Right renal pelvis (tissue), 4 donors: ENCODE data around the gene TRIM40. TPM values are rescaled to one million over a fixed set of nuclear protein-coding genes. Genes with fewer than 3 reads are reported as not detected.
A peak's percentile ranks its signal among the peaks of the same experiment; 100 is the strongest.
"Not testable (repeated sequence)": the region's sequence is repeated elsewhere in the genome, so short reads cannot be mapped to it uniquely, and the experiment has no call there.

Source experiments
- DNase-seq, 4 donors: peaks; one replicate each; pipeline ENCODE4 v3.0.0-alpha.2; 2013; ENCODE audit warnings: low read depth in 4 of 4, low spot score in 3 of 4, missing footprints in 1 of 4
- polyA plus RNA-seq, 4 donors: library from polyadenylated mRNA; unstranded; fragments of 120-200 nt; gene quantifications; one replicate each; pipeline ENCODE4 v1.2.1, GENCODE V29; 2013; ENCODE audit not compliant: insufficient read length in 4 of 4

TRIM40 gene
- polyA plus RNA-seq, 4 donors = 0.06 to 0.14 TPM; not detected in 2

DNA sequence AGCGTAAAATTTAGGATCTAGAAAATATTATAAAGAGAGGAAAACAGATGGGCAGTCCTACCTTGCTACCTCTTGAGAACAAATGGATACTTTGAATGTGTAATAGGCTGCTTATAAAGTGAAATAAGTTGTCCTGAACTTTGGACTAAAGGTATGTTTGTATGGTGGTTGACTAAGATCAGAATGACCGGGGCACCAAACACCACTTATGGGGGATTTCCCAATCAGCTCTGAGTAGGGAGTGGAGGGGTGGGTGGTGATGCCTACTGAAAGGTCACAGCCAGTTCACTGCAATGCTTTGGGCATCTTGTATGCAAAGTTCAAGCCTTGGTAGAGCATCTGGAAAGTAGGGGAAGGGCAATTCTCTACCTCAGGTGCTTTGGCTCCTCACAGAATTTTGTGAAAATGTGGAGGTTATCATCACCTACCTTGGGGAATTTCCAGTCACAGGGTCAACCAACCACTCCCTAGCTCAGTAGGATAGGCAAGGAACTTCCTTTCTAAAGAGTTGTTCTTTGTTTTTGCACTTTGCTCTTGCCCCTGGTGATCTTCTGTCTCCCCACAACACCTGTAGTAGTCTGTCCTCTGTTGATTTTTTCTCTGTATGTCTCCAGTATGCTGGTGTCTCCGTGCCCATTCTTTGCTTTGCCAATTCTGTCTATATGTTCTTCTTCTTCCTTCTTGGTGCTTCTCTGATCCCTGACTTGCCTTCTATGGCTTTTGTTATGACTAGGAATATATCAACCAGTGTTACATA, 22.8 kb upstream of the TRIM40 start, which contains the start of gene TRIM31:
TRIM31 (minus strand) TSS at position 88 of the 757 bp plus-strand sequence. CDS start 285 bp downstream, outside the sequence.
- no peak for DNase-seq

DNA sequence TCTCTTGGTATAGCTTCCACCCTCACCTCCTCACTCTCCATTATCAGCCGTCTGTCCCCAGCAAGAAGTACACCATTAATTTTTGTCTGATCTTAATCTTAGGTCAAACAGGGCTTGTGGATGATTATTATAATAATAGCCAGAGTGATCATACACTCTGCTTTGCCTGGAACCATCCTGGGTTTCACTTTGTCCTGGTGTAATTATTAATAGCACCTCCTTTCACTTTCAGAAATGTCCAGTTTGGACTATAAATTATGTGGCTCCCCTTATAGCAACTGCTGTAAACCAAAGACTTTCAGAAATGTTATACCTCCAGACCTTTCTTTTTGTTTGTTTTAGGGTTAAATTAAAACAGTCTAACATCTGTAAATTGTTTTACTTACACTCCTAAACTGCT, 22.1 kb upstream of the TRIM40 start:
- DNase-seq = no peak

DNA sequence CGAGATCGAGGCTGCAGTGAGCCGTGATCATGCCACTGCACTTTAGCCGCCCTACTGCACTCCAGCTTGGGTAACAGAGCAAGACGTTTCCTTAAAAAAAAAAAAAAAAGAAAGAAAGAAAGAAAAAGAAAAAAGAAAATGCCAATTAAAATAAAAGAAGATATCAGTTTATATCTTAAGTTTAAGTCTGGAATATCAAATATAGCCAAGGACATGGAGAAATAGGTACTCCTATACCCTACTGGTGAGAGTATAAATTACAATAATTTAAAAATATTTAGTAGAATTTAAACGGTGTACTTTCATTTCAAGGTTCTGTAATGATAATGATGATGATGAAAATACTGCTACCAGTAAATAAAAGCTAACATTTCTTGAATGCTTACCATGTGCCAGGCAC, 19.2 kb upstream of the TRIM40 start:
- DNase-seq = no peak

DNA sequence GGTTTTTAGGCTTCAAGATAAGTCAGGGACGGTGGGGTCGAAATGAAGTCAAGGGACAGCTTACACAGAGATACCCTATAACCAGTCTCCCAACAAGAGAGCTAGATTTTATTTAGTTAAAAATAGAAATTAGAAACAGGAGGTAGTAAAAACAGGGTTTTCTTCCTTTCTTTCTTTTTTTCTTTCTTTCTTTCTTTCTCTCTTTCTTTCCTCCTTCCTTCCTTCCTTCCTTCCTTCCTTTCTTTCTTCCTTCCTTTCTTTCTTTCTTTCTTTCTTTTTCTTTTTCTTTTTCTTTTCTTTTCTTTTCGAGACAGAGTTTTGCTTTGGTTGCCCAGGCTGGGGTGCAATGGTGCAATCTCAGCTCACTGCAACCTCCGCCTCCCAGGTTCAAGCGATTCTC, 17.2 kb upstream of the TRIM40 start:
- DNase-seq = not testable (repeated sequence)

DNA sequence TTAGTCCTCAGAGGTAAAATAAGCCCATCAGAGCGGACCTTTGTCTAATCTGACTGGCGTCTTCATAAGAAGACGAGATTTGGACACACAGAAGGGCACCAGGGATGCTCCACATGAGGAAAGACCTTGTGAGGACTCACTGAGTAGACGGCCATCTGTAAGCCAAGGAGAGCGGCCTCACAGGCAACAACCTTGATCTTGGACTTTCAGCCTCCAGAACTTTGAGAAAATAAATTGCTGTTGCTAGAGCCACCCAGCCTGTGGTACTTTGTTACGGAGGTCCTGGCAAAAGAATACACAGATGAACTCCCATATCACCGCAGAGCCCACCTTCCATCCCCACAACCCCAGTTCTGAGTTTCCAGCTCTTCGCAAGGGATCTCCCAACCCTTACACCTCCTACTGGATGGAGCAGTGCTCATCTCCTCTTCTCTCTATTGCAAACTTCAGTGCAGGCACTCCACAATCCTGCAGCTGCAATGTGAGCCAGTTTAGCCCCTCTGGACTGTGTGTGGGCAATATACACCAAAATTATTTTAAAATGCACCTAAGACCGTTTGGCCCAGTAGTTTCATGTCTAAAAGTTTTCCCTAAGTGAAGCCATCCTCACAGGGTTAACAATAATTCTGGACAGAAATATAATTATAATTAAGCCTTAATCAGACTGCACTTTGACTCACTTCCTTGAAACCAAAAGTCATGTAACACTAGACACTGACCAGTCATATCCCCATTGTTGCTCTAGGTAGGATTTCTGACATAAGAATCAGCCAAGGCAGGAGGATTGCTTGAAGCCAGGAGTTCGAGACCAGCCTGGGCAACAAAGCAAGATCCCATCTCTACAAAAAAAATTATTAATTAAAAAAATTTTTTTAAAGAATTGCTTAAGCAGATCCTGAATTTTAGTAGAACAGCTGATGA, 14.2 kb upstream of the TRIM40 start:
- no peak for DNase-seq

DNA sequence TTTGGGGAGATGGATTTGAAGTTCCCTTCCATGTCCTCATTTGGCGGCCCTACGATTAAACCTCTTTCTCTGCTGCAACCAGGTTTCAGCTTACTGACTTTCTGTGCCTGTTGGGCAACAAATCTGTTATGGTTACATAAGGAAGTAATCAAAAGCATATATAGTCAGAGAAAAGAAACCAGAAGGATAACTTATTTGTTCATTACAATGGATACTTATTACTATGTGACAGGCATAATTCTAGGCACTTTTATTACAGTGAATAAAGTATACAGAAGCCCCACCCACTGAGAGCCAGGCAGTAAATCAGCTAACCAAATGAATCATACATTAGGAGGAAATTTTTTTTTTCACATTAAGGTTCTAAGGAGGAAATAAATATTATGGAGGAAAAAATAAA, 13.4 kb upstream of the TRIM40 start:
- no peak for DNase-seq

DNA sequence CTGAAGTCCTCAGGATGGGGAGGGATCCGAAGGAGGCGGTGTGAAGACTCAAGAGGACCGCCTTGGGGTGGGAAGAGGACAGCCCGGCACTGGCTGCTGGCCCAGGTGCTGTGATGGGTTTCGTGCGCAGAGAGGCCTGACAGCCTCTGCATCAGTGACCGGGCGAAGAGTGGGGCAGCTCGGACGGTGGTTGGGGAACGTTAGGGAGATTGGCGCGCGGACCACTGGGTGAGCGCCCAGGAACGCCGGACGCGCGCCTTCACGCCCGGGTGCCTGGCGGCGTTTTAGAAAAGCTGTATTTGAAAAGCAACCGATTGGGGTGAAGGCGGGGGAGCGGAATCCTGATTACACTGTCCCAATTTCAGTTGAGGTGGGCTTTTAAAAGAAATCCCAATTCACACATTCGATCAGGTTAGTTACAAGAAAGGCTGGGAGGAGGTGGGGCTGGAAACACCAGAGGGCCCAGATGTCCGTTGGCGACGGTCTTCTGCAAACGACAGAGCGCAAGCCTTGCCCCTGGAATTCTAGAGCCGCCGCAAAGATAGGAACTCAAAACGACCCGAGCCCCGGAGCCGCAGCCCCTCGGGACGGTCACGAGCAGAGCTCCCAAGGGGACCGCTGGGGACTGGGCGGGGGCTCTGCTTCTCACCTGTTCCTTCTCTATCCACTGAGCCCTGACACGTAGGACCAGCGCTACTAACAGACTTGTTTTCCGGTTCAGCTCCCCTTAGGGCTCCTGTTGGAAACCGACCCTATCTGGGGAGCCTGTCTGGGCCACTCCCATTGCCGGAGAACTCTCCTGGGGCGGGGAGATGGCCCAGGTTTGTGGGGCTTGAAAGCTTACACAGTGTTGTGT, 8.5 kb upstream of the TRIM40 start:
- DNase-seq = peak in 1 of 4 donors; percentile 8

DNA sequence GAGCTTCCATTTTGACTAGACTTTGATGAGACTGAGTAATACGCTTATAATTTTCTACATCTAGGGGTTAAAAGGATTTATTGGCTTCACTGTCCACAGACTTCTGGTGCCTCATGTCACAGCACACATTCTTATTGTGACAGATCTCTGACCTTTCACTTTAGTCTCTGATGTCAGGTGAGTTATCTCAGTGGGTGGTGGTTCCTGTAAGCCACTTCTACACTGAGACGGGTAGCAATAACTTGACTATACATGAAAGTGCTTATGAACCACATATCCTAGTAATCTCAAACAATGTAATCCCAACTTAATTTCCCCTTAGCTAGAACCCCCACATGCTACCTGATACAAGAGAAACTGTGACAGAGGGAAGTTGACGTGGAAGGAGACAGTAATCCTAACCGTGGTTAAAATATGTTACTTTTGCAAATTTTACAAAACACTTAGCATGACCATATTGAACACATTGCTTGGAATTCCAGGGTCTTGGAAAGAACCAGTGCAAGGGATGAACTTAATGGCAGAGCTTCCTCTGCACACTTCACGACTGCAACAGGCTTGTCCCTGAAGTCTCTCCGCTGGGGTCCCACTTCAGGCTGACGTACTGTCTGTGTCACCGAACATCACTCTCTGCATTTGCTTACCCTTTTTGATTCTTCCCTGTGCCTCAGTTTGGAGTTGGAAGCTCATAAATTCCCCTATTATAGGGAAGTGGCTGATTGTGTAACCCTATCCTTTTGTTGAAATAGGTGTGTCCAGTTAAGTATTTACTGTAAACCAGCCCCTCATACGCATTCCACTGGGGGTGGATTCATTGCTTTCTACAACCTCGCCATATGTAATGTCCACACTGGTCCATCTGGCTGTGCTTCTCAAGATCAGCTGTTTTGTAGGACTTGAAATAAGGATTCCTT, 6.4 kb upstream of the TRIM40 start:
- DNase-seq = no peak

DNA sequence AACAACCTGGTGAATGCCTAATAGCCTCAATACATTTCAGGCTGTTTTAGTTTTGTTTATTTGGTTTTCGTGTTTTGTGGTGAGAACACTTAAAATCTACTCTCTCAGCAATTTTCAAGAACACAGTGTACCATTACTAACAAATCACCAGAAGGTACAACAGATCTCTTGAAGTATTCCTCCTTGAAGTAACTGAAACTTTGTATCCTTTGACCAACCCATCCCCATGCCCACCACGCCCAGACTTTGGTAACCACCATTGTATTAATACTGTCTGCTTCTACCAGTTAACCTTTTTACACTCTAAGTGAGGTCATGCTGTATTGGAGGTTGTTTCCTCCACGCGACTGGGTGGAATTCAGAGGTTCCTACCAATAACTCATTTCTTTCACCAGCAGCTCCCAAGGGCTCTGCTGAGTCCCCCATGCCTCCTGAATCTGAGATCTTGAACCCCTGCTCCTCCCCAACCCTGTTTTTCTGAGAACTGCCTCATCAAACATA, 5.7 kb upstream of the TRIM40 start:
- no peak for DNase-seq

DNA sequence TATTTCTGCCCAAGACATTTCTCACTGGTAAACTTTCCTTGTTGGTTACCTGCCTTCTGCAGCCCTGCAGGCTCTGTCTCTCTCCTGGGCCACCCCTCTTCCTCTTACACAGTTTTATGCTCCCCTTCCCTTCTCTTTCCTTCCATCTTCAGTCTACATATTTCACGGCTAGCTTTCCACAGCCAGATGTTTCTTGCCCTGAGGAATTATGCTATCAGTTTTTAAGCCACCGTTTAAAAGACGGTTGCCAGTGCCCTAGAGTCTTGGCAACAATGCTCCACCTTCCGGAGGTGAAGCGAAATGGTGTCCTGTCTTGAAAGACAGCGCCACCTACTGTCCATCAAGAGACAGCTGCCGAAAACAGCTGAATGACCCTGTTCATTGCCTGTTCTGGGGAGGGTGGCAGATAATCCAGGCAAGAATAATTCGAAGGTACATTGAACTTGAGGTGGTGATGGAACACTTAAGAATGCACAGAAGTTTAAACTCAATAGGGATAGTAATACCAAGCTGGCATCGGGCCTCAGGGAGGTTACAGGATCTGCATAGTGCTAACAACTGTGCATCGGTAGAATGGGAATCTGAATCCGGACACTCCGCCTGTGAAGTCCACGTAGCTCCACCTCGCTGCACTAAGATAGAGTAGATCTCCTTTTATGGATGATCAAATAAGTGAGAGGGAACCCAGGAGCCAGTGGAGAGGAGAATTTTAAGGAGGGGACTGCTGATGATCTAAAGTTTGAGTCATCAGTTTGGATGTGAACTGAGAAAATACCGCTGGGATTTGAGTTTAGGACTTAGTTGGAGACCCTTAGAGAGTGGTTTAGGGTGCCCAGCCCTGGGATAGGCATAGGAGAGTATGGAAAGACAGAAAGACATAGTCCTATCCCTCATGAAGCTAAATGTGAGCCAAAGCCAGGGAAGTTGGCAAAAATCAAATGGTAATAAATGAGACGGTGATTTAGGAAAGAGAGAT, 4.8 kb upstream of the TRIM40 start:
- DNase-seq = peak; percentile 40 to 68 (median 61)

DNA sequence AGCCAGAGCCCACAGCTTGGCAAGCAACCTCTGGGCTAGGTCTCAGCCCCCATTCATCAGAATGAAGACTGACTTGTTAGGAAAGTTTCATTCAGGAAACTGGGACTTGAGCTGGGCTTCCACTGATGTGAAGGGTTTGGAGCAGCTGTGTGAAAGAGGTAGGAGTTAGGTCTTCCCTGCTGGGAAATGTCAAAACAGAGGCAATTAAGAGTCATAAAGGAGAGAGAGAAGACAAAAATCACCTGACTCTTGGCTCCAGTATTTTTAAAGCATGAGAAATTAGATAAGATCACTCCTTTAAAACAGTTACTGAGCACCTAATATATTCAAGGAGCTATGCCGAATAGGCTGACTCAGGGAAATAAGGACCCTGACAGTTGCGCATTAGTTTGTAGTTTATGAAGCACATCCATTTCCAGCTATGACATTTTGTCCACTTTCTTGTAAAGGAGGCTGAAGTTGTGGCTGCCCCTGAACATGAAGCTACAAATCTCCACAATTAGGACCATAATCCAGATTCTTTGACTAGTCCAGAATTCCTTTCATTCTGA, 3.9 kb upstream of the TRIM40 start:
- no peak for DNase-seq

DNA sequence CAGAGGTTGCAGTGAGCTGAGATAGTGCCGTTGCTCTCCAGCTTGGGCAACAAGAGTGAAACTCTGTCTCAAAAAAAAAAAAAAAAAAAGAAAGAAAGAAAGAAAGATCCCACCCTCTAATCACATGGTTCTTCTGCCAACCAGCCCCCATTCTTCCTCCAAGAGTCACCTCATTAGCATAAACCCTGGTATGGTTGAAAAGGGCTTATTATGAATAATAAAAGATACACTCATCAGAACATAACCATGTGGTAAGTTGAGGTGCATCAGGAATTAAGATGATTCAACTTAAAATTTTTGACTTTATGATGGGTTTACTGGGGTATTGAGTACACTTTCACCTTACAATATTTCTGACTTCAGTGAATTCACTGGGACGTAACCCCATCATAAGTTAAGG, 793 bp upstream of the TRIM40 start:
- no peak for DNase-seq

DNA sequence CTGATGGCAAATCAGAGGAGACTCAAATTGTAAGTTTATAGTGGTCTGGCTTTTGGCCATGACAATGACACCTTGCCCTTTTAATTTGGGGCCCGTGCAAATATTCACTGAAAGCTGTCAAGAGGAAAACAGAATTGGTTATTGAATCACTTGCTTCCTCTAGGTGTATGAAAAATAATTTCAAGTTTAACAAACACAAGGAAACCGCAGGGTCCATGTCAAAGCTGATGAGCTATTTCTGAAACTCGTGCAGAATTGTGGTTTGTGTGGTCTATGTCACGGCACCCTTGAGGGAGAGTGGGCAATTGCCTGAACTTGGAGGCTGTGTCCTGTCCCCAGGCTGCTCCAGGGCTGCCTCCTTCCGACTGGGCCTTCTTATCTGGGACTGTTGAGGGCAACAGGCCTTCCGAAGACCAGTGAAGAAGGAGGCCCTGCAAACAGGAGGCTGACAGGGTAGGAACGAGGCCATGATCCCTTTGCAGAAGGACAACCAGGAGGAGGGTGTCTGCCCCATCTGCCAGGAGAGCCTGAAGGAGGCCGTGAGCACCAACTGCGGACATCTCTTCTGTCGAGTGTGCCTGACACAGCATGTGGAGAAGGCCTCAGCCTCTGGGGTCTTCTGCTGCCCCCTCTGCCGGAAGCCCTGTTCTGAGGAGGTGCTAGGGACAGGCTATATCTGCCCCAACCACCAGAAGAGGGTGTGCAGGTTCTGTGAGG, 788 bp downstream of the TRIM40 start:
- DNase-seq = no peak

DNA sequence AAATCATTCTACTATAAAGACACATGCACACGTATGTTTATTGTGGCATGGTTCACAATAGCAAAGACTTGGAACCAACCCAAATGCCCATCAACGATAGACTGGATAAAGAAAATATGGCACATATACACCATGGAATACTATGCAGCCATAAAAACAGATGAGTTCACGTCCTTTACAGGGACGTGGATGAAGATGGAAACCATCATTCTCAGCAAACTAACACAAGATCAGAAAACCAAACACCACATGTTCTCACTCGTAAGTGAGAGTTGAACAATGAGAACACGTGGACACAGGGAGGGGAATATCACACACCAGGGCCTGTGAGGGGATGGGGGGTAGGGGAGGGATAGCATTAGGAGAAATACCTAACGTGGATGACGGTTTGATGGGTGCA, 4.3 kb downstream of the TRIM40 start:
- DNase-seq = not testable (repeated sequence)

DNA sequence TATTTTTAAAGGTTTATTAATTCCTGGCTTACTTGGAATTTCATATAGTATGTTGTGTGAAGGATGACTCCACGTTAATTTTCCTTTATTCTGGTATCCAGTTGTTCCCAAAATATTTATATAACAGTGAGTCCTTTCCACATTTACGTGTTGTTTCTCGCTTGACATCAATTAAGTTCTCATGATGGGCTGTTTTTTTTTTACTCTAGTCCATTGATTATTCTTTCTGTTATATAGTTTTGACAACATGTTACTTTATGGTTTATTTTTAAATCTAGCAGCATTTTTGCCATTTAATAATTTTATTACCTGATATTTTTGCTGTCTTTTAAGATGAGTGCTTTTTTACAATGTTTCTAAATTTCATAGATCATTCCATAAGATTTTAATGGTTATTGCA, 6.7 kb downstream of the TRIM40 start:
- DNase-seq = no peak

DNA sequence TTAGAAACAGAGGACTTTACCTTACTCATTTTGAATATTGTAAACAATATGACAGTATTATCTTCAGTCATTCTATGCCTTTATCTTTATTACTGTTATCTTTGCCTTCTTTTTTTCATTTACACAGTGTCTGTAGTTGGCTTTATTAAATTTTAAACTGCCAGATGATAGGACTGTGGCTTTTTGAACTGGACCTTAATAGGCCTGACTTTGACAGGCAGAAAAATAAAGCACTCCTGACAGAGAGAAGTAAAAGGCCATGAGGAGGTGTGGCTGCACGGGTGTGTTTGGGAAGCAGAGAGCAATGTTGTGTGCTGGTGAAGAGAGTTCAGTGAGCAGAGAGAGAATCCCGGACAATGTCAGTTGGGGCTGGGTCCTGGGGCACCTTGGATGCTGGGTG, 7.8 kb downstream of the TRIM40 start:
- DNase-seq = no peak

DNA sequence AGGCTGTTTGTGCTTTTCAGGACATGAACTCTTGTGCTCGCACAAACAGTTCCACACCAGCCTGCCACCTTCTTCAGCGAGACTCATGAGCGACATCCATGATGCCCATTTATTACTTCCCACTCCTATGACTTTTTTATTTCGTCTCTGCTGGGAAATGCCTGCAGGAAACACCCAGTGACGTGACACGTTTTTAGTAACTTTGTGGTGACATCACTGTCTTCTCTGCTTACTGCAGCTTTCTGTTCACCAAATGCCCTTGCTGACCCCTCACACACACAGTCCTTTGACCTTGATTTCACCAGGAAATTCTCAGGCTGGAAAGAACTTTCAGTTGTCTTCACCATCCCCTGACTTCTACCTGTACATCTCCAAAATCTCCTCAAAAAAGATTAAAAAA, 8.9 kb downstream of the TRIM40 start:
- no peak for DNase-seq
